ENCODE results near the gene C10orf62. TPM values are rescaled to one million over a fixed set of nuclear protein-coding genes. Genes with fewer than 3 reads are reported as not detected.

Gene C10orf62
- total and polyA plus RNA-seq, 2 of the 13 experiments (the other 11 are each of a cell fraction or from before 2014, with no cell fraction given): 0.61 to 1.6 TPM

DNA sequence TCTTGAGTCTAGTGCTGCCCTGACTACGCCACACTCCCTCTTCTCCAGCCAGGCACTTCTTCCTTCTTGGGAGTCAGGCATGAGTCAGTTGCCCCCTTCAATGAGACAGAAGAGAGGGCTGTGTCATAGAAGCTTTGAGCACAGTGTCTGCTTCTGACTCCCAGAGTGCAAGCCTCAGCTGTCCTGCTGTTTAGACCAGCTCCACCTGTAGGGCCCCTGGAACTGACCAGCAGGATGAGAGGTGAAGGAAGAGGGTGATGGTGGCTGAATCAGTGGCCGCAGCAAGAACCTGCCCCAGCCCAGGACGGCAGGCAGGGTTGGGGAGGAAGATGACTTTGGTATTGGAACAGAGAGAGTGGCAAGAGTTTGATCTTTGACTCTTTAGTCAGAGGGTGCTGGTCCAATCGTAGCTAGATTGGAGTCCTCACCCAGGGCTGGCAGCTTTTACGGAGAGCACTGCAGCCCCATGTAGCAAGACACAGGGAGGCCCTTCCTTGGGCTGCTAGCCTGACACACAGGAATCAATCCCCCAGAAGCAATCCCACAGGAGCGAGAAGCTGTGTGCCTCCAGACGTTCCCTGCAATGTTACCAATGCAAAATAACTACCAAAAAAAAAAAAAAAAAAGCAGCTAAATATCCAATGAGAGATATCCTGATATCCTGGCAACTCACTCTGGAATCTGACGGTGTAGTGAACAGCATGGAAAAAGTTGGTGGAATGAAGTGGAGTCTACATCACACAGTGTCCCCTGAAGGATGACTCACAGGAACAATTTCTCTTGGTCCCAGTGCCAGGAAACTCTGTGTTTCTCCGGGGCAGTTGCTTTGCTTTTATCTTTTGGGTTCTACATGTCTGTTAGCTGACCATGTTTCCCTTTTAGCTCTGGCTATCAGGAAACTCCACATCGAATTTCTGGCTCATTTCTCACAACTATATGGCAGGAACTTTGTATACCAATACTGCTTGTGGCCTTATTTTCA lies 6.9 kb downstream of the C10orf62 start (continued):
- TF ChIP-seq, protein P1, sequence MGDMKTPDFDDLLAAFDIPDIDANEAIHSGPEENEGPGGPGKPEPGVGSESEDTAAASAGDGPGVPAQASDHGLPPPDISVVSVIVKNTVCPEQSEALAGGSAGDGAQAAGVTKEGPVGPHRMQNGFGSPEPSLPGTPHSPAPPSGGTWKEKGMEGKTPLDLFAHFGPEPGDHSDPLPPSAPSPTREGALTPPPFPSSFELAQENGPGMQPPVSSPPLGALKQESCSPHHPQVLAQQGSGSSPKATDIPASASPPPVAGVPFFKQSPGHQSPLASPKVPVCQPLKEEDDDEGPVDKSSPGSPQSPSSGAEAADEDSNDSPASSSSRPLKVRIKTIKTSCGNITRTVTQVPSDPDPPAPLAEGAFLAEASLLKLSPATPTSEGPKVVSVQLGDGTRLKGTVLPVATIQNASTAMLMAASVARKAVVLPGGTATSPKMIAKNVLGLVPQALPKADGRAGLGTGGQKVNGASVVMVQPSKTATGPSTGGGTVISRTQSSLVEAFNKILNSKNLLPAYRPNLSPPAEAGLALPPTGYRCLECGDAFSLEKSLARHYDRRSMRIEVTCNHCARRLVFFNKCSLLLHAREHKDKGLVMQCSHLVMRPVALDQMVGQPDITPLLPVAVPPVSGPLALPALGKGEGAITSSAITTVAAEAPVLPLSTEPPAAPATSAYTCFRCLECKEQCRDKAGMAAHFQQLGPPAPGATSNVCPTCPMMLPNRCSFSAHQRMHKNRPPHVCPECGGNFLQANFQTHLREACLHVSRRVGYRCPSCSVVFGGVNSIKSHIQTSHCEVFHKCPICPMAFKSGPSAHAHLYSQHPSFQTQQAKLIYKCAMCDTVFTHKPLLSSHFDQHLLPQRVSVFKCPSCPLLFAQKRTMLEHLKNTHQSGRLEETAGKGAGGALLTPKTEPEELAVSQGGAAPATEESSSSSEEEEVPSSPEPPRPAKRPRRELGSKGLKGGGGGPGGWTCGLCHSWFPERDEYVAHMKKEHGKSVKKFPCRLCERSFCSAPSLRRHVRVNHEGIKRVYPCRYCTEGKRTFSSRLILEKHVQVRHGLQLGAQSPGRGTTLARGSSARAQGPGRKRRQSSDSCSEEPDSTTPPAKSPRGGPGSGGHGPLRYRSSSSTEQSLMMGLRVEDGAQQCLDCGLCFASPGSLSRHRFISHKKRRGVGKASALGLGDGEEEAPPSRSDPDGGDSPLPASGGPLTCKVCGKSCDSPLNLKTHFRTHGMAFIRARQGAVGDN (CRISPR knock-in tag; IDR thresholded peaks at IDR 0.05): peak; percentile 30
- no peak for TF ChIP-seq RARA (CRISPR knock-in tag; IDR thresholded peaks at IDR 0.05)
- TF ChIP-seq, protein P2, sequence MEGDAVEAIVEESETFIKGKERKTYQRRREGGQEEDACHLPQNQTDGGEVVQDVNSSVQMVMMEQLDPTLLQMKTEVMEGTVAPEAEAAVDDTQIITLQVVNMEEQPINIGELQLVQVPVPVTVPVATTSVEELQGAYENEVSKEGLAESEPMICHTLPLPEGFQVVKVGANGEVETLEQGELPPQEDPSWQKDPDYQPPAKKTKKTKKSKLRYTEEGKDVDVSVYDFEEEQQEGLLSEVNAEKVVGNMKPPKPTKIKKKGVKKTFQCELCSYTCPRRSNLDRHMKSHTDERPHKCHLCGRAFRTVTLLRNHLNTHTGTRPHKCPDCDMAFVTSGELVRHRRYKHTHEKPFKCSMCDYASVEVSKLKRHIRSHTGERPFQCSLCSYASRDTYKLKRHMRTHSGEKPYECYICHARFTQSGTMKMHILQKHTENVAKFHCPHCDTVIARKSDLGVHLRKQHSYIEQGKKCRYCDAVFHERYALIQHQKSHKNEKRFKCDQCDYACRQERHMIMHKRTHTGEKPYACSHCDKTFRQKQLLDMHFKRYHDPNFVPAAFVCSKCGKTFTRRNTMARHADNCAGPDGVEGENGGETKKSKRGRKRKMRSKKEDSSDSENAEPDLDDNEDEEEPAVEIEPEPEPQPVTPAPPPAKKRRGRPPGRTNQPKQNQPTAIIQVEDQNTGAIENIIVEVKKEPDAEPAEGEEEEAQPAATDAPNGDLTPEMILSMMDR (CRISPR knock-in tag; IDR thresholded peaks at IDR 0.05): 0 out of 2 replicates have a peak, but pooled peaks have one; percentile 15
- TF ChIP-seq, protein P3, sequence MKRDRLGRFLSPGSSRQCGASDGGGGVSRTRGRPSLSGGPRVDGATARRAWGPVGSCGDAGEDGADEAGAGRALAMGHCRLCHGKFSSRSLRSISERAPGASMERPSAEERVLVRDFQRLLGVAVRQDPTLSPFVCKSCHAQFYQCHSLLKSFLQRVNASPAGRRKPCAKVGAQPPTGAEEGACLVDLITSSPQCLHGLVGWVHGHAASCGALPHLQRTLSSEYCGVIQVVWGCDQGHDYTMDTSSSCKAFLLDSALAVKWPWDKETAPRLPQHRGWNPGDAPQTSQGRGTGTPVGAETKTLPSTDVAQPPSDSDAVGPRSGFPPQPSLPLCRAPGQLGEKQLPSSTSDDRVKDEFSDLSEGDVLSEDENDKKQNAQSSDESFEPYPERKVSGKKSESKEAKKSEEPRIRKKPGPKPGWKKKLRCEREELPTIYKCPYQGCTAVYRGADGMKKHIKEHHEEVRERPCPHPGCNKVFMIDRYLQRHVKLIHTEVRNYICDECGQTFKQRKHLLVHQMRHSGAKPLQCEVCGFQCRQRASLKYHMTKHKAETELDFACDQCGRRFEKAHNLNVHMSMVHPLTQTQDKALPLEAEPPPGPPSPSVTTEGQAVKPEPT (CRISPR knock-in tag; IDR thresholded peaks at IDR 0.05; ENCODE audit: low read depth): no peak
- 0 out of 2 replicates have a peak, but pooled peaks have one; percentile 15 for TF ChIP-seq ELF3 (CRISPR knock-in tag; IDR thresholded peaks at IDR 0.05)
- no peak for TF ChIP-seq MAZ (IDR thresholded peaks at IDR 0.05; ENCODE audit: borderline replicate concordance, low read depth, low read length)
- TF ChIP-seq MAZ (CRISPR knock-in tag; IDR thresholded peaks at IDR 0.05; ENCODE audit: low read depth): no peak
- peak; percentile 97 for TF ChIP-seq ZNF850 (CRISPR knock-in tag; conservative IDR thresholded peaks at IDR 0.05)
- no peak for TF ChIP-seq LCORL (IDR thresholded peaks at IDR 0.05)
- TF ChIP-seq LCORL (CRISPR knock-in tag; IDR thresholded peaks at IDR 0.05): peak; percentile 37; the same call in 1 of the 2 replicates
- TF ChIP-seq ZNF605 (CRISPR knock-in tag; IDR thresholded peaks at IDR 0.05): no peak
- TF ChIP-seq KAT7 (CRISPR knock-in tag; IDR thresholded peaks at IDR 0.05; ENCODE audit: borderline replicate concordance): no peak
- peak; percentile 43 for TF ChIP-seq XRCC5 (optimal IDR thresholded peaks at IDR 0.05; ENCODE audit: low read length)
- TF ChIP-seq NCOA5 (CRISPR knock-in tag; IDR thresholded peaks at IDR 0.05): no peak
- TF ChIP-seq, protein P4, sequence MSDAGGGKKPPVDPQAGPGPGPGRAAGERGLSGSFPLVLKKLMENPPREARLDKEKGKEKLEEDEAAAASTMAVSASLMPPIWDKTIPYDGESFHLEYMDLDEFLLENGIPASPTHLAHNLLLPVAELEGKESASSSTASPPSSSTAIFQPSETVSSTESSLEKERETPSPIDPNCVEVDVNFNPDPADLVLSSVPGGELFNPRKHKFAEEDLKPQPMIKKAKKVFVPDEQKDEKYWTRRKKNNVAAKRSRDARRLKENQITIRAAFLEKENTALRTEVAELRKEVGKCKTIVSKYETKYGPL (CRISPR knock-in tag; IDR thresholded peaks at IDR 0.05): no peak
- TF ChIP-seq ZNF615 (CRISPR knock-in tag; IDR thresholded peaks at IDR 0.05; ENCODE audit: borderline replicate concordance): no peak
- peak; percentile 78 for TF ChIP-seq ZNF263 (CRISPR knock-in tag; IDR thresholded peaks at IDR 0.05)
- peak; percentile 86 for TF ChIP-seq FOSL2 (CRISPR knock-in tag; IDR thresholded peaks at IDR 0.05)
